Measurements from ENCODE around the gene ANKRD13A.

- TF ChIP-seq ZNF274 (IDR thresholded peaks at IDR 0.05; ENCODE audit: borderline replicate concordance, extremely low read depth, low read length) (no peak), RAD21 (IDR thresholded peaks at IDR 0.05 in 1 of 2, conservative IDR thresholded peaks at IDR 0.05 in 1 of 2; ENCODE audit: low read depth in 2 of 2, low read length in 2 of 2) (no peak), SP1 (IDR thresholded peaks at IDR 0.05; ENCODE audit: low read depth, low read length) (no peak), JUN (IDR thresholded peaks at IDR 0.05; ENCODE audit: low read depth, low read length) (no peak), POLR2A (IDR thresholded peaks at IDR 0.05; ENCODE audit: control extremely low read depth in 1 of 2, low read depth in 2 of 2, low read length in 2 of 2) (no peak)
Observed at GRCh38 chr12:110001596-110001995, 2.4 kb downstream of the ANKRD13A start.

All from H1 (cell line).